Gastroesophageal sphincter (tissue), 3 donors: ENCODE results near the gene MILR1.

ENCODE experiments used
- CTCF ChIP-seq, 4 experiments: fragments of 200-600 bp in 2 of 4; fragments of 450-650 bp in 2 of 4; sonication (generic) in 1 of 4; IDR thresholded peaks; one replicate each; pipeline ENCODE4 v1.5.1; 2017 to 2019; ENCODE audit warnings: antibody characterized with exemption in 4 of 4, mild to moderate bottlenecking in 2 of 4, moderate library complexity in 2 of 4
- POLR2A ChIP-seq, 2 donors: fragments of 450-650 bp; IDR thresholded peaks; one replicate each; pipeline ENCODE4 v1.6.1; 2017; ENCODE audit warnings: antibody characterized with exemption in 2 of 2, mild to moderate bottlenecking in 2 of 2, moderate library complexity in 1 of 2
- POLR2AphosphoS5 ChIP-seq: sonication (generic); formaldehyde crosslinking; IDR thresholded peaks from one replicate; pipeline ENCODE4 v1.6.1; 2017; ENCODE audit warnings: antibody characterized with exemption

- TF ChIP-seq POLR2A (IDR thresholded peaks at IDR 0.05) = no peak
- no peak for TF ChIP-seq CTCF (IDR thresholded peaks at IDR 0.05)
- TF ChIP-seq POLR2AphosphoS5 = no peak
Measured at GRCh38 chr17:64488301-64488700, 39.4 kb downstream of the MILR1 start.
